Neuron (in vitro differentiated cells): ENCODE results near the gene TBCEL.
A peak's percentile ranks its signal among the peaks of the same experiment; 100 is the strongest.

ENCODE experiments used
- H2AFZ ChIP-seq: one replicate; pipeline ENCODE4 v1.6.1; 2013; ENCODE audit warnings: low read depth, mild to moderate bottlenecking, inconsistent platforms, low read length, moderate library complexity
- H3K27me3 ChIP-seq: one replicate; pipeline ENCODE4 v1.6.1; 2013; ENCODE audit warnings: low read length; ENCODE audit not compliant: insufficient read depth
- H3K36me3 ChIP-seq: one replicate; pipeline ENCODE4 v1.6.1; 2013; ENCODE audit warnings: low read length; ENCODE audit not compliant: insufficient read depth
- H3K4me1 ChIP-seq: one replicate; pipeline ENCODE4 v1.6.1; 2013; ENCODE audit warnings: low read length; ENCODE audit not compliant: insufficient read depth
- H3K4me3 ChIP-seq: 2 replicates; pipeline ENCODE4 v1.5.1; 2013; ENCODE audit warnings: mild to moderate bottlenecking, low read length, moderate library complexity
- H3K9me3 ChIP-seq: one replicate; pipeline ENCODE4 v1.6.1; 2013; ENCODE audit warnings: low read length

TBCEL gene, protein sequence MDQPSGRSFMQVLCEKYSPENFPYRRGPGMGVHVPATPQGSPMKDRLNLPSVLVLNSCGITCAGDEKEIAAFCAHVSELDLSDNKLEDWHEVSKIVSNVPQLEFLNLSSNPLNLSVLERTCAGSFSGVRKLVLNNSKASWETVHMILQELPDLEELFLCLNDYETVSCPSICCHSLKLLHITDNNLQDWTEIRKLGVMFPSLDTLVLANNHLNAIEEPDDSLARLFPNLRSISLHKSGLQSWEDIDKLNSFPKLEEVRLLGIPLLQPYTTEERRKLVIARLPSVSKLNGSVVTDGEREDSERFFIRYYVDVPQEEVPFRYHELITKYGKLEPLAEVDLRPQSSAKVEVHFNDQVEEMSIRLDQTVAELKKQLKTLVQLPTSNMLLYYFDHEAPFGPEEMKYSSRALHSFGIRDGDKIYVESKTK

GRCh38 chr11:121023848-121024751 is at the start of gene TBCEL:
Gene TBCEL, plus strand, starts transcription at chr11:121024102. Its CDS starts 21,589 bp downstream, at chr11:121045691.
- Histone ChIP-seq H2AFZ (peak within 1 kb of the TSS; percentile 14), H3K36me3 (no peaks in the 10 kb centered on the region), H3K9me3 (no peaks in the 10 kb centered on the region), H3K4me1 (peaks cover 21% of the 10 kb centered on the region), H3K27me3 (no peaks in the 10 kb centered on the region), H3K4me3 (peak within 1 kb of the TSS; percentile 94)

GRCh38 chr11:120974466-120974865 is 49.4 kb upstream of the TBCEL start:
- Histone ChIP-seq H3K27me3 (no peaks in the 10 kb centered on the region), H3K4me3 (no peak overlapping the region), H3K4me1 (peaks cover 6% of the 10 kb centered on the region), H2AFZ (no peak overlapping the region), H3K36me3 (no peaks in the 10 kb centered on the region), H3K9me3 (no peaks in the 10 kb centered on the region)

- Histone ChIP-seq H3K4me3 (no peak overlapping the region), H3K27me3 (no peaks in the 10 kb centered on the region), H3K9me3 (no peaks in the 10 kb centered on the region), H2AFZ (no peak overlapping the region), H3K4me1 (peaks cover 6% of the 10 kb centered on the region), H3K36me3 (no peaks in the 10 kb centered on the region)
These were observed 48.9 kb upstream of the TBCEL start for GRCh38 chr11:120974965-120975364.

GRCh38 chr11:120977266-120978137 is 46.4 kb upstream of the TBCEL start:
- no peak overlapping the region for H2AFZ ChIP-seq
- H3K36me3 ChIP-seq: no peaks in the 10 kb centered on the region
- no peak overlapping the region for H3K4me3 ChIP-seq
- no peaks in the 10 kb centered on the region for H3K27me3 ChIP-seq
- peaks cover 6% of the 10 kb centered on the region for H3K4me1 ChIP-seq
- no peaks in the 10 kb centered on the region for H3K9me3 ChIP-seq

GRCh38 chr11:120978701-120979100 is 45.2 kb upstream of the TBCEL start:
- H3K9me3 ChIP-seq: no peaks in the 10 kb centered on the region
- H3K36me3 ChIP-seq: no peaks in the 10 kb centered on the region
- no peak overlapping the region for H2AFZ ChIP-seq
- H3K4me3 ChIP-seq: no peak overlapping the region
- no peaks in the 10 kb centered on the region for H3K27me3 ChIP-seq
- peaks cover 6% of the 10 kb centered on the region for H3K4me1 ChIP-seq

DNA sequence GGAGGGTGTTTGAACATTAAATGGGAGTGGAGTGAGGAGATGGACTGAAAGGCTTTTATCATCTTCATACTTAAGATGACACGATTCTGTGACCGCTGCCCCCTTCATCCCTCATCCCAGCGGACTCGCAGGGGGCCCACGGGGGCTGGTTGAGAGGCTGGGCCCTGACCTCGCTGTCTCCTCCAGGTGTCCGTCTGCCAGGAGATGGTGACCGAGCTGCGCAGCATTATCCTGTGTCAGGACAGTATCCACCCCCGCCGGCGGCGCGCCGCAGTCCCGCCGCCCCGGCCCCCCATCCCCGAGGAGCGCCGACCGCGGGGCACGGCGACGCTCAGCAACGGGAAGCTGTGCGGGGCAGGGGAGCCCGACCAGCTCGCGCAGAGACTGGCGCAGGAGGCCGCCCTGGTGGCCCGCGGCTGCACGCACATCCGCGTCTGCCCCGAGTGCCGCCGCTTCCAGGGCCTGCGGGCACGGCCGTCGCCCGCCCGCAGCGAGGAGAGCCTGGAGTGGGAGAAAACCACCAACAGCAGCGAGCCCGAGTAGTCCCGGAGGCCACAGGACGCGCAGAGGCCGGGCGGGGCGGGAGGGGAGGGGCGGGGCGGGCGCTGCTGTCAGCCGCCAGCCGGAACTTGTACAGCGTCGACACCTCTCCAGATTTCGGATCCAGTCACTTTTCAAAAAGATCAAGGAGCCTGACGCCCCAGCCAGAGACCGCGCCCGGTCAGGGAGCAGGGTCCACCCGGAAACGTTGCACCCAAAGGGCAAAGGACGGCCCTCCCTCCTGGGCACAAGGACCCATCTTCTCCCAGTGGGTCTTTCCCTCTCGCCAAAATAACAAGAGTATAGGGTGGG is 38.0 kb upstream of the TBCEL start:
- Histone ChIP-seq H2AFZ (peak overlapping the region; percentile 59), H3K36me3 (no peaks in the 10 kb centered on the region), H3K27me3 (no peaks in the 10 kb centered on the region), H3K4me3 (peak overlapping the region; percentile 47), H3K4me1 (peaks cover 4% of the 10 kb centered on the region), H3K9me3 (no peaks in the 10 kb centered on the region)

DNA sequence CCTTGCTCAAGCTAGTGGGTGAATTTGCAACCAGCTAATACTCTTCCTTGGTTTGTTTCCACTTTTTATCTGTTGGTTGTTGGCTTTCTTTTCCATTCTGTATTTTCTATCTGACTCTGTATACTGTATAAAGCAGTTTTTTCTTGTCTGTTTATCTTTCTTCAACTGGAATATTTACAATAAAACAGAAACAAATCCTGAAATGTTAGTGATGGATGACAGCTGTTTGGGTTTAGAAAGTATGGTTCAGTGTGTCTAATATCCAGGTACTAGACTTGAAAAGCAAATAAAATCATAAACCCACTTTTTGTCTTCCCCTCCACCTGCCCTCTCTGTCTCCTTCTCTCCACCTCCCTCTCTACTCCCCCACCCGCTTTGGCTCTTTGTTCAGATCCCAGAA is 35.3 kb upstream of the TBCEL start:
- Histone ChIP-seq H3K4me1 (peaks cover 4% of the 10 kb centered on the region), H2AFZ (no peak overlapping the region), H3K27me3 (peaks cover 3% of the 10 kb centered on the region), H3K36me3 (no peaks in the 10 kb centered on the region), H3K4me3 (no peak overlapping the region), H3K9me3 (no peaks in the 10 kb centered on the region)

GRCh38 chr11:120991830-120992686 is 31.8 kb upstream of the TBCEL start:
- Histone ChIP-seq H3K36me3 (no peaks in the 10 kb centered on the region), H3K4me1 (no peaks in the 10 kb centered on the region), H3K4me3 (no peak overlapping the region), H3K27me3 (peaks cover 3% of the 10 kb centered on the region), H2AFZ (no peak overlapping the region), H3K9me3 (no peaks in the 10 kb centered on the region)

GRCh38 chr11:120994091-120994859 is 29.6 kb upstream of the TBCEL start:
- Histone ChIP-seq H3K27me3 (peaks cover 3% of the 10 kb centered on the region), H3K36me3 (no peaks in the 10 kb centered on the region), H3K9me3 (no peaks in the 10 kb centered on the region), H2AFZ (no peak overlapping the region), H3K4me3 (no peak overlapping the region), H3K4me1 (no peaks in the 10 kb centered on the region)

DNA sequence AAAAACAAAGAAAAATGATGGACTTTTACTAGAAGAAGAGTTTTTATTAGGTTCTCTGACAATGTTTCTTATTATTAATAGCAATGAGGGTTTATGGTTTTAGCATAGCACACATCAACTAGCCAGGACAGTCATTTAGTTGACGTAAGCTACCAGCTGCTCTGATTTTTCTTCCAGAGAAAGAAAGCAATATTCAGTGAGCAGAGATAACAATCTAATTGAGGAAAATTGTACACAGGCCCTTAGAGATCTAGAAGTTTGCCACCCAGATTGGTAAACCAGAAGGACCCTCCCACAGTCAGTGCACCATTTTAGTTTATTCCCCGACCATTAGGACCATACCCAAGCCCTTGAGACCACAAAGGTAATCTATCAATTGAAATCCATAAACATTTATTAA is 28.7 kb upstream of the TBCEL start:
- H3K9me3 ChIP-seq: no peaks in the 10 kb centered on the region
- no peaks in the 10 kb centered on the region for H3K36me3 ChIP-seq
- no peak overlapping the region for H3K4me3 ChIP-seq
- no peaks in the 10 kb centered on the region for H3K4me1 ChIP-seq
- peaks cover 3% of the 10 kb centered on the region for H3K27me3 ChIP-seq
- no peak overlapping the region for H2AFZ ChIP-seq

GRCh38 chr11:120996973-120997372 is 26.9 kb upstream of the TBCEL start:
- Histone ChIP-seq H3K4me1 (no peaks in the 10 kb centered on the region), H3K36me3 (no peaks in the 10 kb centered on the region), H2AFZ (no peak overlapping the region), H3K27me3 (peaks cover under 1% of the 10 kb centered on the region), H3K4me3 (no peak overlapping the region), H3K9me3 (no peaks in the 10 kb centered on the region)
